Measurements from ENCODE around the gene GCN1.

- no peak for TF ChIP-seq CTCF (IDR thresholded peaks at IDR 0.05)
- no peak for TF ChIP-seq POLR2A (IDR thresholded peaks at IDR 0.05)
Observed at GRCh38 chr12:120077260-120077659, 117.3 kb downstream of the GCN1 start.
